Right atrium auricular region (tissue), 2 donors: ENCODE measurements around the gene GREM1. TPM values are rescaled to one million over a fixed set of nuclear protein-coding genes. Genes with fewer than 3 reads are reported as not detected.

ENCODE experiments used
- DNase-seq: peaks from one replicate; pipeline ENCODE4 v3.0.0-alpha.2; 2019; ENCODE audit warnings: low spot score
- H3K27ac ChIP-seq, 2 donors: fragments of 200-600 bp; sonication (generic); 1 replicate in 1 of 2; 2 replicates in 1 of 2; pipeline ENCODE4 v1.5.1; 2016 to 2019
- H3K27me3 ChIP-seq, 2 donors: fragments of 200-600 bp; sonication (generic); one replicate each; pipeline versions ENCODE4 v1.5.1 to v1.6.0; 2017 to 2019
- H3K36me3 ChIP-seq: fragments of 200-600 bp; sonication (generic); one replicate; pipeline ENCODE4 v1.5.1; 2016
- H3K4me1 ChIP-seq, 2 donors: fragments of 200-600 bp; sonication (generic); one replicate each; pipeline versions ENCODE4 v1.5.1 to v1.6.0; 2017 to 2019
- H3K4me3 ChIP-seq, 2 donors: fragments of 200-600 bp; sonication (generic); 1 replicate in 1 of 2; 2 replicates in 1 of 2; pipeline ENCODE4 v1.5.1; 2017 to 2019; ENCODE audit warnings: mild to moderate bottlenecking in 1 of 2, moderate library complexity in 1 of 2
- H3K9me3 ChIP-seq, 2 donors: fragments of 200-600 bp; sonication (generic); one replicate each; pipeline ENCODE4 v1.5.1; 2019
- total RNA-seq, 2 donors: library from RNA; depleted of rRNA; stranded (reverse); fragments of >200 nt; gene quantifications; one replicate each; pipeline ENCODE4 v1.1.0, GENCODE V29; 2016
- TF ChIP-seq, protein P1 (sequence below), 2 donors: fragments of 200-600 bp; sonication (generic); IDR thresholded peaks; one replicate each; pipeline ENCODE4 v1.5.1; 2019; ENCODE audit warnings: antibody characterized with exemption in 2 of 2

The GREM1 gene
- total RNA-seq, 2 donors from 2014 or later, result 0.43 TPM; not detected in 1

DNA sequence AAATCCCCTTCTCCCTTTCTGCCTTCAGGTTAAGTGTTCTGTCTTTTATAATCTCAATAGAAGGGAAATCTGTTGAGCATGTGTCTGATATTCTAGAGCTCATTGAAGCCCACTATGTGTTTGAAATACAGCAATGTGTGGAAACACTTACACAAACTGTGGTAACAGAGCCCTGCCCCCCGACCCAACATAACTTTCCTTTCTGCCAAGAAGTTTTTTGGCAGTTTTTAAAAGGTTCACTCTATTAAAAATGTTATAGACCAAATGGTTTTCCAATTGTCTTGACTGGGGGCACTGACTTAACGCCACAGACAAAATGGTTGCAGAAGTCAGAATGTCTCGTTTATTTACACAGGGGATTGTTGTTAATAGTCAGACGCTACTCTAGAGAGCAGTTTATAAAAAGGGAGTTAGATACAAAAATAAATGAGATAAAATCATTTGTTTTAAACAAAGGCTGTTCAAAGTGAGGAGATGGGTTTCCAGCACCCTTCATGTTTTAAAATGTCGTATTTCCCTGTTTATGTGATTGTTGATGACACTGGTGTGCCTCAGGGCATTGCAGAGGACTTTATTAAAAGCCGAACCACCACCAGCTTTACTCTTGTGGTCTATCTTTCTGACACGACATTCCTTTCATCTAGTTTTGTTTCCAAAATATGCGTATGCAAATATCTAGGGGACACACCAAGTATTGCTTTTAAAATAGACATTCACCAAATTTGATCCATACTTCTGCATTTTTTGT is 26.7 kb upstream of the GREM1 start:
- H3K36me3 ChIP-seq, result no peaks in the 10 kb centered on the region
- H3K4me1 ChIP-seq, result no peaks in the 10 kb centered on the region
- TF ChIP-seq, protein P1, sequence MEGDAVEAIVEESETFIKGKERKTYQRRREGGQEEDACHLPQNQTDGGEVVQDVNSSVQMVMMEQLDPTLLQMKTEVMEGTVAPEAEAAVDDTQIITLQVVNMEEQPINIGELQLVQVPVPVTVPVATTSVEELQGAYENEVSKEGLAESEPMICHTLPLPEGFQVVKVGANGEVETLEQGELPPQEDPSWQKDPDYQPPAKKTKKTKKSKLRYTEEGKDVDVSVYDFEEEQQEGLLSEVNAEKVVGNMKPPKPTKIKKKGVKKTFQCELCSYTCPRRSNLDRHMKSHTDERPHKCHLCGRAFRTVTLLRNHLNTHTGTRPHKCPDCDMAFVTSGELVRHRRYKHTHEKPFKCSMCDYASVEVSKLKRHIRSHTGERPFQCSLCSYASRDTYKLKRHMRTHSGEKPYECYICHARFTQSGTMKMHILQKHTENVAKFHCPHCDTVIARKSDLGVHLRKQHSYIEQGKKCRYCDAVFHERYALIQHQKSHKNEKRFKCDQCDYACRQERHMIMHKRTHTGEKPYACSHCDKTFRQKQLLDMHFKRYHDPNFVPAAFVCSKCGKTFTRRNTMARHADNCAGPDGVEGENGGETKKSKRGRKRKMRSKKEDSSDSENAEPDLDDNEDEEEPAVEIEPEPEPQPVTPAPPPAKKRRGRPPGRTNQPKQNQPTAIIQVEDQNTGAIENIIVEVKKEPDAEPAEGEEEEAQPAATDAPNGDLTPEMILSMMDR (IDR thresholded peaks at IDR 0.05), result no peak
- H3K27me3 ChIP-seq, result no peaks in the 10 kb centered on the region
- H3K9me3 ChIP-seq, result no peaks in the 10 kb centered on the region
- no peak overlapping the region for H3K27ac ChIP-seq
- no peak for DNase-seq
- H3K4me3 ChIP-seq, result no peak overlapping the region

DNA sequence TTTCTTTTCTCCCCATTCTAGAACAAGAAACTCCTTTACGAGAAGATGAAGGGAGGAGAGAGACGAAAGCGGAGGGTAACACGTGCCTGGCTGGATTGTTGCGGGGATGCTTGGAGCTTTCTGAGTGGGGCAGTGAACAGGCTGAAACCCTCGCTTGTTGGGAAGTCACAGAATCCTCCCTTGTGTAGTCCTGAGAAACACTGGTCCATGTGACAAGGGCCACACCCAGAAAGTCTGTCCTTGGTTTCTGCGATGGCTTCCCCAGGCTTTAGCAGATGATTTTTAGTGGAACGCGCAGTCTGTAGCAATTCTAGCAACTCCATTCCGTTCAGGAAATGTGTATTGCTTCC is 26.1 kb upstream of the GREM1 start:
- H3K36me3 ChIP-seq, result no peaks in the 10 kb centered on the region
- H3K9me3 ChIP-seq, result no peaks in the 10 kb centered on the region
- TF ChIP-seq, protein P1 (IDR thresholded peaks at IDR 0.05), result no peak
- DNase-seq, result no peak
- no peak overlapping the region for H3K27ac ChIP-seq
- H3K27me3 ChIP-seq, result no peaks in the 10 kb centered on the region
- no peak overlapping the region for H3K4me3 ChIP-seq
- no peaks in the 10 kb centered on the region for H3K4me1 ChIP-seq

DNA sequence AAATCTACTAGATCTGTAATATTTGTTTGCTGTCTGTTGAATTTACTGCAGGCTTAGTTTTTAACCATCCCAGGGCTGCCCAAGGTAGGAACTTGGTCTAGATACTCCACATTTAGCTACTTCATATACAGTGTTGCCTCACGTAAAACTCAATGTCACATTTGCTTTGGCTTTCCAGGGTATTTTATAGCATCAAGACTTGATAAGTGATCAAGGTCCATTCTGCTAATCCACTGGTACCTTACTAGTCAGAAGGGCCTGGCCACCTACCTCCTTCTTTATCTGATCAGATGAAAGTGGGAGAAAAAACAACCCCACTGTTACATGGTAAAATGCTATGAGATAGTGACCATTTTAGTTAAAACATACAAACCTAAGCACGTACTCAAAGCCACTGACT is 25.5 kb upstream of the GREM1 start:
- H3K36me3 ChIP-seq, result no peaks in the 10 kb centered on the region
- H3K4me1 ChIP-seq, result no peaks in the 10 kb centered on the region
- H3K27ac ChIP-seq, result no peak overlapping the region
- H3K9me3 ChIP-seq, result no peaks in the 10 kb centered on the region
- TF ChIP-seq, protein P1 (IDR thresholded peaks at IDR 0.05), result no peak
- no peak for DNase-seq
- H3K27me3 ChIP-seq, result no peaks in the 10 kb centered on the region
- no peak overlapping the region for H3K4me3 ChIP-seq

DNA sequence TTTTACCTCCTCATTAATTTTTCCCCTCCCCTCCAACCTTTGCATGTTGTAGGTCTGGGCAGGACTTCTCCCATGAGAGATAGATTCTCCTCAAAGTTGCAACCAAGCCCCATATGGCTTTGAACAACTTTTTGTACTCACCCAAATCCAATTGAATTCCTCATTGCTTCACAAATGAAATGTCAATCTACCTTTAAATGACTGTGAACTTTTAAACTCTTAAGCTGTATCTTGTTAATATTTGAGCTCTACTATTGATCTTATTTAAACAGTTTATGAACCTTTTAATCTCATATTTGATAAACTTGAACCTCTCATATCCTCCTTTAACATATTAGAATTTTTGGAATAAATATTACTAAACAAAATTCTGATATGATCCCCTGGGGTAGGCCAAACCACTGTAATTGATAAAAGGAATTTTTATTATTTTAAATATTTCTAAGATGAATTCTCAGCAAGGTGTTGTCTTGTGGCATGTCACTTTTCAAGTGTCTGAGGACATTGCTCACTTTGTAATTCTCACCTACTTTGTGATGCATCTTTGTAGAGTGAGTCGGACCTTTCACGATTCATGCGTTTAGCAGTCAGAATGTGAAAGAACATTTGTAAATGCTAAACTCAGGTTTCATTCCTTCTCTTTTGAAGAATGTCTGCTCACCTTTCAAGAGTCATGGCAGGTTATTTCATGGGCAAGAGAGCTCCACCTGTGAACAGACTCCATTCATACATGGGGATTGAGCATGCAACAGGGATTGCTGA is 23.4 kb upstream of the GREM1 start:
- no peak for DNase-seq
- Histone ChIP-seq H3K27me3 (no peaks in the 10 kb centered on the region), H3K27ac (no peak overlapping the region), H3K9me3 (no peaks in the 10 kb centered on the region), H3K4me3 (no peak overlapping the region), H3K36me3 (no peaks in the 10 kb centered on the region), H3K4me1 (no peaks in the 10 kb centered on the region)
- TF ChIP-seq, protein P1 (IDR thresholded peaks at IDR 0.05), result no peak

DNA sequence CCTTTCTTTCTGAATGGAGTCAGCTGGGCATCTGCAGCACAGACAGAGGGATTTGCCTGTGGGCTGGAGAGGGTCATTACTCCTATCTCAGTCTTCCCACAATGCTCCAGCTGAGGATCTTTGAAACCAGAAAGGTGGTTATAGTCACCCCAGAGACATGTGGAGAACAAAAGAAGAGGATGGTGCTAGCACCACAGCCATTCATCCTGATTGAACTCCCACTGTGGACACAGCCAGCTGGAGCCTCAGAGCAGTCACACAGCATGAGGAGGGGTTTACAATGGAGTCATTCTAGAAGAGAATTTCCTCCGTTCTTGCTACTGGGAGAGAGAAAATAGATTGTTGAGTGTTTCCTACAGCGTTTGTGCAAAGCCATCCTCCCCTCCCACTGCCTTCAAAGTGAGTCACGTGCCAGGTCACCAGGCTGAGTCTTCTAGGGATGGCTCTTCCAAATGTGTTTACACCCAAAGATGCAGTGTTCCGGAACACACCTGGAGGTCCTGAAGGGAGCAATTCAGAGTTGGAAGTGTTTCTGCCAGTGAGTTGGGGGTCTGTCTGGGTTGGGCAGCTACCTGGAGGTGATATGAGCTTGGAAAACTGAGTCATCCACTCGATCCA is 18.9 kb upstream of the GREM1 start:
- H3K27ac ChIP-seq, result no peak overlapping the region
- no peaks in the 10 kb centered on the region for H3K9me3 ChIP-seq
- no peaks in the 10 kb centered on the region for H3K36me3 ChIP-seq
- TF ChIP-seq, protein P1 (IDR thresholded peaks at IDR 0.05), result no peak
- H3K4me1 ChIP-seq, result no peaks in the 10 kb centered on the region
- H3K4me3 ChIP-seq, result no peak overlapping the region
- H3K27me3 ChIP-seq, result no peaks in the 10 kb centered on the region
- DNase-seq, result no peak
